ENCODE data around the gene PIK3CD.

PIK3CD gene

DNA sequence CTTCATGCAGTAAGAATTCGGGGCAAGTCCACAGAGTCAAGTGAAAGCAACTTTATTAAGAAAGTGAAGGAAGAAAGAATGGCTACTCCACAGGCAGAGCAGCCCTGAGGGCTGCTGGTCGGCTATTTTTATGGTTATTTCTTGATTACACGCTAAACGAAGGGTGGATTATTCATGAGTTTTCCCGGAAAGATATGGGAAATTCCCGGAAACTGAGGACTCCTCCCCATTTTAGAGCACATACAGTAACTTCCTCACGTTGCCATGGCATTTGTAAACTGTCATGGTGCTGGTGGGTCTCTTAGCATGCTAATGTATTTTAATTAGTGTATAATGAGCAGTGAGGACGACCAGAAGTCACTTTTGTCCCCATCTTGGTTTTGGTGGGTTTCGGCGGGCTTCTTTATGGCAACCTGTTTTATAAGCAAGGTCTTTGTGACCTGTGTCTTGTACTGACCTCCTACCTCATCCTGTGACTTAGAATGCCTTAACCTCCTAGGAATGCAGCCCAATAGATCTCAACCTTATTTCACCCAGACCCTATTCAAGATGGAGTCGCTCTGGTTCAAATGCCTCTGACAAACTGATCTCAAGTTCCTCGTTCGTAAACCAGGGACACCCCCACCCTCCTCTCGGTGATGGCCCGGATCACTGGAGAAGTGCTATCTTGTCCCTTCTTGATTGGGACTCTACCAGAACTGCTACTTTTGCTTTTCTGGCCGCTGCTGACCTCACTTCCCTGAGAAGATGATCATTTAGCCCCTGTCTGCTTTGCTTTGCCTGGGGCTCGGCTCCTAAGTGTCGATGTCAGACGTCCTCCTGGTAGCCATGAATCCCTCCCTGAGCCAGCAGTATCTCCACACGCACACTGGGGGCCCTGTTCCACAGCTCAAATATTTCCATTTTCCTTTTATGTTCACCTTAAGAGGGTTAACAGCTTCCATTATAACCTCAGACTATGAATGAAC lies 123.5 kb downstream of the PIK3CD start:
- DNase-seq (ENCODE audit: low spot score): no peak

GRCh38 chr1:9776685-9777084 lies 125.2 kb downstream of the PIK3CD start:
- DNase-seq (ENCODE audit: low spot score): no peak
